Endothelial cell (in vitro differentiated cells): ENCODE measurements around the gene CKAP5. TPM values are rescaled to one million over a fixed set of nuclear protein-coding genes. Genes with fewer than 3 reads are reported as not detected.
"Not testable (repeated sequence)": the region's sequence is repeated elsewhere in the genome, so short reads cannot be mapped to it uniquely, and the experiment has no call there.

Source experiments
- DNase-seq: peaks from one replicate; pipeline ENCODE4 v3.0.0; 2021; ENCODE audit warnings: low spot score
- H3K27ac Mint-ChIP-seq: one replicate; pipeline ENCODE4 v1.8.0; 2021; ENCODE audit warnings: mixed read lengths, inconsistent platforms; ENCODE audit not compliant: unreplicated experiment
- H3K27me3 Mint-ChIP-seq: one replicate; pipeline ENCODE4 v1.8.0; 2021; ENCODE audit warnings: mild to moderate bottlenecking, moderate library complexity, mixed read lengths, inconsistent platforms; ENCODE audit not compliant: unreplicated experiment
- H3K36me3 Mint-ChIP-seq: one replicate; pipeline ENCODE4 v1.8.0; 2021; ENCODE audit warnings: mild to moderate bottlenecking, low read depth, mixed read lengths, inconsistent platforms; ENCODE audit not compliant: unreplicated experiment
- H3K4me1 Mint-ChIP-seq: one replicate; pipeline ENCODE4 v1.8.0; 2021; ENCODE audit warnings: mild to moderate bottlenecking, mixed read lengths, inconsistent platforms; ENCODE audit not compliant: unreplicated experiment
- H3K4me3 Mint-ChIP-seq: one replicate; pipeline ENCODE4 v1.8.0; 2021; ENCODE audit warnings: mild to moderate bottlenecking, mixed read lengths, inconsistent platforms; ENCODE audit not compliant: unreplicated experiment
- H3K9me3 Mint-ChIP-seq: one replicate; pipeline ENCODE4 v1.8.0; 2021; ENCODE audit warnings: mixed read lengths, inconsistent platforms; ENCODE audit not compliant: unreplicated experiment
- total RNA-seq: library from RNA; stranded (reverse); fragmentation: NEBNext Ultra II Directional; extraction: Animal tissue kit (Norgen Biotek cat#: 25700); gene quantifications from one replicate; pipeline ENCODE4 v1.2.1, GENCODE V29; 2021; ENCODE audit not compliant: unreplicated experiment
- TF ChIP-seq, protein P1 (sequence below): fragments of 200-600 bp; sonication (generic); IDR thresholded peaks from one replicate; pipeline ENCODE4 v1.5.0; 2021; ENCODE audit warnings: antibody characterized with exemption; ENCODE audit not compliant: unreplicated experiment

The CKAP5 gene
- total RNA-seq, 1 donor from 2014 or later, result 84.4 TPM

DNA sequence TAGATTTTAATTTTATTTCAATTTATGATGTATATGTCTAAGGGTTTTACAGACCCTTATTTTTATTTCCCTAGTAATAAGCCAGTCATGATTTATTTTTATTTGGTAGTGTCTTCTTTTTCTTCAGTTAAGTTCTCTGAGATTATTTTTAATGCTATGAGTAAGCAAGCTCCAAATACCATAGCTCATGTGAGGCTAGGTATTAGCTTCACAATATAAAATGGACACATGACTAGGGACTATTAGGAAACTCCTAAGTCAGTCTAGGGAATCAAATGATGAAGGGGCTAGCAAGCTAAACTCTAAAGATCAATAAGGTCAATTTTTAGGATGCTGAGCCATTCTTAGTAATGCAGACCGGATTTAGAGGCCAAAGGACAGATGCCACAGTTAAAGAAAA lies 45.9 kb downstream of the CKAP5 start:
- DNase-seq, result no peak
- TF ChIP-seq, protein P1, sequence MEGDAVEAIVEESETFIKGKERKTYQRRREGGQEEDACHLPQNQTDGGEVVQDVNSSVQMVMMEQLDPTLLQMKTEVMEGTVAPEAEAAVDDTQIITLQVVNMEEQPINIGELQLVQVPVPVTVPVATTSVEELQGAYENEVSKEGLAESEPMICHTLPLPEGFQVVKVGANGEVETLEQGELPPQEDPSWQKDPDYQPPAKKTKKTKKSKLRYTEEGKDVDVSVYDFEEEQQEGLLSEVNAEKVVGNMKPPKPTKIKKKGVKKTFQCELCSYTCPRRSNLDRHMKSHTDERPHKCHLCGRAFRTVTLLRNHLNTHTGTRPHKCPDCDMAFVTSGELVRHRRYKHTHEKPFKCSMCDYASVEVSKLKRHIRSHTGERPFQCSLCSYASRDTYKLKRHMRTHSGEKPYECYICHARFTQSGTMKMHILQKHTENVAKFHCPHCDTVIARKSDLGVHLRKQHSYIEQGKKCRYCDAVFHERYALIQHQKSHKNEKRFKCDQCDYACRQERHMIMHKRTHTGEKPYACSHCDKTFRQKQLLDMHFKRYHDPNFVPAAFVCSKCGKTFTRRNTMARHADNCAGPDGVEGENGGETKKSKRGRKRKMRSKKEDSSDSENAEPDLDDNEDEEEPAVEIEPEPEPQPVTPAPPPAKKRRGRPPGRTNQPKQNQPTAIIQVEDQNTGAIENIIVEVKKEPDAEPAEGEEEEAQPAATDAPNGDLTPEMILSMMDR, result no peak
- no peaks in the 10 kb centered on the region for H3K4me1 Mint-ChIP-seq
- no peaks in the 10 kb centered on the region for H3K9me3 Mint-ChIP-seq
- peaks cover 2% of the 10 kb centered on the region for H3K27me3 Mint-ChIP-seq
- peaks cover 4% of the 10 kb centered on the region for H3K36me3 Mint-ChIP-seq
- no peak overlapping the region for H3K27ac Mint-ChIP-seq
- H3K4me3 Mint-ChIP-seq, result no peak overlapping the region

DNA sequence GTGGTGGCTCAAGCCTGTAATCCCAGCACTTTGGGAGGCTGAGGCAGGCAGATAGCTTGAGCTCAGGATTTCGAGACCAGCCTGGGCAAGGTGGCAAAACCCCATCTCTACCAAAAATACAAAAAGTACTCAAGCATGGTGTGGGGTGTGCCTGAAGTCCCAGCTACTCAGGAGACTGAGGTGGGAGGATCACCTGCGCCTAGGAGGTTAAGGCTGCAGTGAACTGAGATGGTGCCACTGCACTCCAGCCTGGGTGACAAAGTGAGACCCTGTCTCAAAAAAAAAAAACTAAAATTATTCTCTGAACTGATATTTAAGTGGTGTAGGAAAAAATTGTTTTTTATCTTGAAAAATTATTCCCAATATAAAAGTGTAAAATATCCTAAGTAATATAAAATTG lies 46.4 kb downstream of the CKAP5 start:
- H3K4me1 Mint-ChIP-seq, H3K36me3 Mint-ChIP-seq, H3K27ac Mint-ChIP-seq, DNase-seq, H3K9me3 Mint-ChIP-seq, H3K4me3 Mint-ChIP-seq, H3K27me3 Mint-ChIP-seq: not testable (repeated sequence)

DNA sequence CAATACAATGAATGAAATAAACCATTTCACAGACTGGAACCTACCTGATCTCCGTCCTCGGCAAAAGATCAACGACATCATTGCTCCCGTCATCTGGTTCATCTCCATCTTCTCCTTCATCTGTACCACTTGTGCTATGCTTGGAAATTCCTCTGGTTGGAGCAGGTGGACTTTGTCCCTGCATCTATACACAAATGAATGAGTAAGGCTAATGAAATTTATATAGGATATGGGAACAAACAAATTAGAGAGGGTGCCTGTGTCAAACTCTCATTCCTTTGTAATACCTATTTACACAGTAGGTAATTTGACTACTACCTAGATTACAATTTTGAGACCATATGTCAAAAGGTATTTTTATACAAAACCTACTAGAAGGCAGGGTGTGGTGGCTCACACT lies 67.7 kb downstream of the CKAP5 start:
- H3K4me3 Mint-ChIP-seq, result no peak overlapping the region
- TF ChIP-seq, protein P1, result no peak
- H3K27me3 Mint-ChIP-seq, result no peaks in the 10 kb centered on the region
- DNase-seq, result no peak
- H3K36me3 Mint-ChIP-seq, result peaks cover 31% of the 10 kb centered on the region
- H3K27ac Mint-ChIP-seq, result no peak overlapping the region
- H3K9me3 Mint-ChIP-seq, result no peaks in the 10 kb centered on the region
- H3K4me1 Mint-ChIP-seq, result no peaks in the 10 kb centered on the region

DNA sequence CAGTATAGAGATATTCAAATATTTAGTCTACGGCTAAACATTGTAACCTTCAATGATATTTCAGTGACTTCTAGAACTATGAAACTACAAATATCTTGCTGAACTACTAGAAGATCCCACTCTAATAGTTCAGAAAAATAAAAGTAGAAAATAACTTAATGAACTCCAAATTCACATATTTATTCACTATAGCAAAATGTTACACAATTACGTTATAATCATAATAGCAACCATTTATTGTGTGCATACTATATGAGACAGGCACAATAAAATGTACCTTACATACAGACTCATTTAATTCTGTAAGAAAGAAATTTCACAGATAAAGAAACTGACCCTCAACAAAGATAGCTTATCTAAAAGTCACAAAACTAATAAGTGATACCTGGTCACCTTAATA lies 69.2 kb downstream of the CKAP5 start:
- Mint-ChIP-seq H3K9me3 (no peaks in the 10 kb centered on the region), H3K27ac (no peak overlapping the region), H3K4me3 (no peak overlapping the region), H3K36me3 (peaks cover 31% of the 10 kb centered on the region), H3K4me1 (no peaks in the 10 kb centered on the region), H3K27me3 (no peaks in the 10 kb centered on the region)
- no peak for DNase-seq
- TF ChIP-seq, protein P1, result no peak

DNA sequence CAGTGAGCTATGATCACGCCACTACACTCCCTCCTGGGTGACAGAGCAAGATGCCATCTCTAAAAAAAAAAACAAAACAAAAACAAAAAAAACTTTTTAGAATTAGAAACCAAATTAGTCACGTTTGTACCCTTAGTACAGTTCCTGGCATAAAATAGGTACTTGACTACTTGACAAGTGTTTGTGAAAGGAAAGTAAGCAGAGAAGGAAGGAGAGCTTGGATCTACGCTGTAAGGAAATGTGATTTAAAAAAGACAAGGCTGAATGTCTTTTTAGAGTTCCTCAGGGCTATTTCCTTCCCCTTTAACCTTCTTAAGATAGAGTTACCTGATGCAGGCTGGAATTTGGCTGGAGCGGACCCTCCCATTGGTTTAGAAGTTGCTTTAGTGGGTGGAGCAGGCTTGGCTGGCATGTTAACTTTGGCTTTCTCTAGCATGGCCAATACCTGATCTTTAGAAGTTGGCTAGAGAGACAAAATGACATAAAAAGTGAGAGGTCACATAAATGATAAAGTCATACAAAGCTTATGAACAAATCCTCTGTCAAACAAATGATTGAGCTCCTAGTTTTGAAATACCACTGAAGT lies 76.4 kb downstream of the CKAP5 start:
- no peak for DNase-seq
- TF ChIP-seq, protein P1, result no peak
- Mint-ChIP-seq H3K9me3 (no peaks in the 10 kb centered on the region), H3K4me3 (no peak overlapping the region), H3K27ac (no peak overlapping the region), H3K27me3 (no peaks in the 10 kb centered on the region), H3K4me1 (no peaks in the 10 kb centered on the region), H3K36me3 (peaks cover 6% of the 10 kb centered on the region)

DNA sequence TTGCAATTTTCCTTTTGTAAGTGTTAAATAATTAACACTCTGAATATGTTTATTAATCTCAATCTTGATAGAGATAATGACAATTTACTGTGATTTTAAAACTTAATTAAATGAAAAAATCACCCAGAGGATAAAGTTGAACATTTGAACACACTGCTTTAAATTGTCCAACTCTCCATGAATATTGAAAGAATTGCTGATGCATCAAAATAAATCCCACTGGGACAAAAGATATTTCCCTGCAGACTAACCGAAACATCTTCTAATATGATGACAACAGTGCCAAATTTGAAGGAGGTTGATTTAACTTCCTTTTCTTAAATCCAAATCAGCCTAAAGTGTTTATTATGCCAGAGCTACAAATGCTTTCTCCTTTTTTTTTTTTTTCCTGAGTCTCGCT lies 79.4 kb downstream of the CKAP5 start:
- TF ChIP-seq, protein P1, result no peak
- Mint-ChIP-seq H3K27ac (no peak overlapping the region), H3K9me3 (no peaks in the 10 kb centered on the region), H3K4me1 (no peaks in the 10 kb centered on the region), H3K36me3 (peaks cover 10% of the 10 kb centered on the region), H3K4me3 (no peak overlapping the region), H3K27me3 (no peaks in the 10 kb centered on the region)
- no peak for DNase-seq
